ENCODE data around the gene HSPB7.

Gene HSPB7

DNA sequence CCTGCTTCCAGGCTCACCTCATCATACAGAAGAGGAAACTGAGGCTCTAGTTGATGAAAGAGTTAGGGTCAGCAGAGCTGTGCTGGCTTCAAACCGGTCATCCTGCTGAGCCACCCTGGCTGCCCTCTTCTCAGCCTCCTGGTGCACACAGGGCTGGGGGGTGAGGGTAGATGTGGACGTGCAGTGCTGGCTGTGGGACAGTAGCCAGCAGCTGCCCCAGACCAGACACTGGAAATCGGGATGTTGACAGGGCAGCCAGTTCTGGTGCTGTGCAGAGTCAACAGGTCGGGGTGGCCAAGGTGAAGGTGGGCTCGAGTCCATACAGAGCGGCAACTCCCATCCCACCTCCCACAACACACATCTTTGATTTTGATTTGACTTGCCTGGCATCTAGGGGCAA, 2.5 kb upstream of the HSPB7 start:
- Histone ChIP-seq H4K20me1 (ENCODE audit: insufficient read depth, low read length) (no peaks in the 10 kb centered on the region), H3K27ac (ENCODE audit: low read length) (no peak overlapping the region), H3K9me3 (ENCODE audit: insufficient read depth, low read length) (no peaks in the 10 kb centered on the region), H3K36me3 (replicated peaks; ENCODE audit: low read depth, low read length) (no peaks in the 10 kb centered on the region), H3K4me1 (ENCODE audit: low read length) (no peaks in the 10 kb centered on the region), H3K9ac (ENCODE audit: low read length) (no peak overlapping the region), H3K4me3 (ENCODE audit: low read length) (no peak overlapping the region), H2AFZ (ENCODE audit: low read depth, low read length) (no peak overlapping the region), H3K27me3 (ENCODE audit: low read depth, low read length) (no peaks in the 10 kb centered on the region), H3K79me2 (ENCODE audit: low read length) (no peaks in the 10 kb centered on the region), H3K4me2 (ENCODE audit: low read length) (no peak overlapping the region)
- TF ChIP-seq EZH2phosphoT487 (IDR thresholded peaks at IDR 0.05; ENCODE audit: low read depth), result no peak
- TF ChIP-seq, protein P1, sequence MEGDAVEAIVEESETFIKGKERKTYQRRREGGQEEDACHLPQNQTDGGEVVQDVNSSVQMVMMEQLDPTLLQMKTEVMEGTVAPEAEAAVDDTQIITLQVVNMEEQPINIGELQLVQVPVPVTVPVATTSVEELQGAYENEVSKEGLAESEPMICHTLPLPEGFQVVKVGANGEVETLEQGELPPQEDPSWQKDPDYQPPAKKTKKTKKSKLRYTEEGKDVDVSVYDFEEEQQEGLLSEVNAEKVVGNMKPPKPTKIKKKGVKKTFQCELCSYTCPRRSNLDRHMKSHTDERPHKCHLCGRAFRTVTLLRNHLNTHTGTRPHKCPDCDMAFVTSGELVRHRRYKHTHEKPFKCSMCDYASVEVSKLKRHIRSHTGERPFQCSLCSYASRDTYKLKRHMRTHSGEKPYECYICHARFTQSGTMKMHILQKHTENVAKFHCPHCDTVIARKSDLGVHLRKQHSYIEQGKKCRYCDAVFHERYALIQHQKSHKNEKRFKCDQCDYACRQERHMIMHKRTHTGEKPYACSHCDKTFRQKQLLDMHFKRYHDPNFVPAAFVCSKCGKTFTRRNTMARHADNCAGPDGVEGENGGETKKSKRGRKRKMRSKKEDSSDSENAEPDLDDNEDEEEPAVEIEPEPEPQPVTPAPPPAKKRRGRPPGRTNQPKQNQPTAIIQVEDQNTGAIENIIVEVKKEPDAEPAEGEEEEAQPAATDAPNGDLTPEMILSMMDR (IDR thresholded peaks at IDR 0.05; ENCODE audit: low read depth, low read length), result no peak

DNA sequence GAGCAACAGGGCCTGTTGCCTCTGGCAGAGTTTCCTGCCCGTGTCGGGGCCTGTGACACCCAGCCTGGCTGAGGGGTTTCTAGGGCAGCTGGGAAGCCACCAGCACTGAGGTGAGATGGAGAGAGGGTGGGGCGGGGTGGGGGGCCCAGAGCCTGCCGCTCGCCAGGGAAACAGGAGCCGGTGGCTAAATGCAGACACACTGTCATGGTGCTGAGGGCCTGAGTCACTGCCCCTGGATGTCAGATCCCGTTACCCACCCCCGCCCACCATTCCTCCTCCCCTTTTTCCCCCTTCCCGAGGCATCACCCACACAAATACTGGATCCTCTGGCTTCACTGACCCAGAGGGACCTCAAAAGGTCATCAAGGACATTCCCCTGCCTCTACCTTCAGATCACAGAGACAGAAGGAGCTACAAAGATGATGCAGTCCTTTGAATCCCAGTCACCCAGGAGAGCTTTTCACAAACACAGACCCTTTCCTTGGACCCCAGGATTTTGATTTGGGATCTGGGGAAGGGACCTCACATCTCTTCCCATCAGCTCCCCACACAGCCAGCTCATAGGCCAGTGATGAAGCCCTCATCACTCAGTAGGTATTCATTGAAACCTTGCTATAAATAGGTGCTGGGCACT, 1.9 kb upstream of the HSPB7 start:
- H4K20me1 ChIP-seq (ENCODE audit: insufficient read depth, low read length), result no peaks in the 10 kb centered on the region
- H3K4me2 ChIP-seq (ENCODE audit: low read length), result no peak overlapping the region
- H3K27me3 ChIP-seq (ENCODE audit: low read depth, low read length), result no peaks in the 10 kb centered on the region
- no peak overlapping the region for H3K27ac ChIP-seq (ENCODE audit: low read length)
- TF ChIP-seq EZH2phosphoT487 (IDR thresholded peaks at IDR 0.05; ENCODE audit: low read depth), result no peak
- TF ChIP-seq, protein P1 (IDR thresholded peaks at IDR 0.05; ENCODE audit: low read depth, low read length), result no peak
- H2AFZ ChIP-seq (ENCODE audit: low read depth, low read length), result no peak overlapping the region
- H3K9ac ChIP-seq (ENCODE audit: low read length), result no peak overlapping the region
- peaks cover 5% of the 10 kb centered on the region for H3K4me1 ChIP-seq (ENCODE audit: low read length)
- H3K9me3 ChIP-seq (ENCODE audit: insufficient read depth, low read length), result no peaks in the 10 kb centered on the region
- H3K4me3 ChIP-seq (ENCODE audit: low read length), result no peak overlapping the region
- H3K36me3 ChIP-seq (replicated peaks; ENCODE audit: low read depth, low read length), result no peaks in the 10 kb centered on the region
- no peaks in the 10 kb centered on the region for H3K79me2 ChIP-seq (ENCODE audit: low read length)

DNA sequence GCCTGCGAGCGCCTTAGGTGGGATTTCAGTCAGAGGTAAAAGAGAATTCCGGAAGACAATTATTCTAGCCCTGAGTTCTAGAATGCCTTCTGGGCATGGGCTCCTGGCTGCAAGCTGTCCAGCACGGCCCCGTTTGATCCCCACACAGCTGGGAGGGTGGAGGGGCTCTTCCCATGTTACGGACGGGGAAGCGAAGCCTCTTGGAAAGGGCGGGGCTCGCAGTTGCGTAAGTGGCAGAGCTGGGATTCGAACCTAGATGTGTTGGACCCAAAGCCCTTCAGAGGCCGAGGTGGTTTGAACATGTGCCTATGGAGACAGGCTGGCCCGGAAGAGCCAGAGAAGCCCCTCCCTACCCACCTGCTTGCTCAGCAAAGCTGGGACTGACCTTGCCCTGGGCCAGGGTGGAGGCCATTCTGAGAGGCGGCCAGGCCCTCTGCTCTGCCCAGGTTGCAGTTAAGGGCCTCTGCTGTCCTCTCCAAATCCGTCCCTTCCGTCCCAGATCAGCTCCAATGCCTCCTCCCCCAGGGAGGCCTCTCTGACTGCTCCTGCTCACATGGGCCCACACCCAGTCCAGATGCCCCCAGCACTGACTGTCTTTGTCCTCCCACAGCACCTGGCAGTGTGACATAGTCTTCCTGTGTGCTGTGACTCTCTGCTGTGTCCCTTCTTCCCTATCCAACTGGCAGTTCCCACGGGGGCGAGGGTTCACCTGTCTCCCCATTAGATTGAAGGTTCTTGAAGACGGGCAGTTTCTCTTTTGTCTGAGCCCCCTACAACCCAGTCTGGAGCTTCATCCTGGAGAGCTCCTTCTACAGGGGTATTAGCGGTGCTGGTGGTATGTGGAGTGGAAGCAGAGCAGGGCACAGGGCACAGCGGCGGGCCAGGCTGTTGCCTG, 1.2 kb upstream of the HSPB7 start:
- Histone ChIP-seq H3K4me1 (ENCODE audit: low read length) (peaks cover 12% of the 10 kb centered on the region), H3K79me2 (ENCODE audit: low read length) (no peaks in the 10 kb centered on the region), H3K27me3 (ENCODE audit: low read depth, low read length) (no peaks in the 10 kb centered on the region; the same call in 1 of the 2 replicates), H3K36me3 (replicated peaks; ENCODE audit: low read depth, low read length) (no peaks in the 10 kb centered on the region), H4K20me1 (ENCODE audit: insufficient read depth, low read length) (no peaks in the 10 kb centered on the region), H3K27ac (ENCODE audit: low read length) (no peak overlapping the region), H3K4me3 (ENCODE audit: low read length) (no peak overlapping the region), H3K4me2 (ENCODE audit: low read length) (no peak overlapping the region), H3K9ac (ENCODE audit: low read length) (no peak overlapping the region), H2AFZ (ENCODE audit: low read depth, low read length) (no peak overlapping the region), H3K9me3 (ENCODE audit: insufficient read depth, low read length) (no peaks in the 10 kb centered on the region)
- TF ChIP-seq, protein P1 (IDR thresholded peaks at IDR 0.05; ENCODE audit: low read depth, low read length), result no peak

DNA sequence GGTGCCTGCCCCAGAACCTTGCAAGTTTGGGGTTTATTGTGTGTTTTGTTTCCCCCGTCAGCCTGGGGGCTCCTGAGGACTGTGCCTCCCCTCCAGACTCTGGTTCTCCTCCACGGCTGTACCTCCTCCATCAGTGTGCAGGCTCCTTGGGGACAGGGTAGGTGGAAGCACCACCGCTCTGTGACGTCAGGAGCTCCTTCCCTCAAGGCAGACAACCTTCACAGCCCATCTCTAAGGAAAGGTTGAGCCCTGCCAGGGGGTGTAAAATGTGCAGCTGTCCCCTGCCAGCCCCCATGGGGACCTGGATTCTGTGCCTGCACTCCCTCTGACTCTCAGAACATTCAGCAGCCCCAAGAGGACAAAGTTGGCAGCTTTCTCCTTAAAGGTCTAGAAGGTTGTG, 465 bp upstream of the HSPB7 start:
- Histone ChIP-seq H3K9ac (ENCODE audit: low read length) (no peak overlapping the region), H2AFZ (ENCODE audit: low read depth, low read length) (no peak overlapping the region)

More for the DNA sequence above, 465 bp upstream of the HSPB7 start:
- no peak overlapping the region for H3K4me2 ChIP-seq (ENCODE audit: low read length)
- no peaks in the 10 kb centered on the region for H3K79me2 ChIP-seq (ENCODE audit: low read length)
- H3K4me1 ChIP-seq (ENCODE audit: low read length), result peaks cover 12% of the 10 kb centered on the region
- no peaks in the 10 kb centered on the region for H4K20me1 ChIP-seq (ENCODE audit: insufficient read depth, low read length)
- TF ChIP-seq EZH2phosphoT487 (IDR thresholded peaks at IDR 0.05; ENCODE audit: low read depth), result no peak
- TF ChIP-seq, protein P1 (IDR thresholded peaks at IDR 0.05; ENCODE audit: low read depth, low read length), result no peak
- H3K4me3 ChIP-seq (ENCODE audit: low read length), result no peak overlapping the region
- H3K9me3 ChIP-seq (ENCODE audit: insufficient read depth, low read length), result no peaks in the 10 kb centered on the region
- H3K36me3 ChIP-seq (replicated peaks; ENCODE audit: low read depth, low read length), result no peaks in the 10 kb centered on the region
- no peaks in the 10 kb centered on the region; the same call in 1 of the 2 replicates for H3K27me3 ChIP-seq (ENCODE audit: low read depth, low read length)
- H3K27ac ChIP-seq (ENCODE audit: low read length), result no peak overlapping the region

Data from OCI-LY3 (cell line).